ENCODE results near the gene NPTXR. TPM values are rescaled to one million over a fixed set of nuclear protein-coding genes. Genes with fewer than 3 reads are reported as not detected.

Gene NPTXR
- total and polyA plus RNA-seq, 4 donors = 0.05 to 0.45 (median 0.16) TPM

DNA sequence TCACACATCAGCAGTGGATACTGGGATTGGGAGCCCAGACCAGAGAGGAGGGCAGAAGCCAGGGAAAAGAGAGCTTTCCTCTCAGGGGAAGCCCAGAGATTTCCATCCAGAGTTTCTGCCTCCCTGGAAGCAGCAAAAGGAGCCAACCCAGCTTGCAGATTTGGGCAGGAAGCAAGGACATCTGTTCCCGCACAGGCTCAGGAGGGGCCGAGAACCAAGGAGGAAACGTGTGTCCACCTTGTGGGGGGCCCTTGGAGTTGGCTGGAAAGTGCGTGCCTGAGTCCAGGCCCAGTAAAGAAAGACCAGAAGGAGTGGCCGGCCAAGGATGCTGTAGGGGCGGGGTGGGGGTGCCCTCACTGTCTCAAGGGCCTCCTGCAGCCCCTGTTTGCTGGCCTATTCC lies 6.0 kb upstream of the NPTXR start:
- H3K36me3 ChIP-seq (ENCODE audit: control insufficient read depth in 4 of 4, insufficient read depth in 3 of 4, low read depth in 1 of 4, low read length in 3 of 4) = no peaks in the 10 kb centered on the region
- TF ChIP-seq RAD21 (IDR thresholded peaks at IDR 0.05) (no peak), JUND (IDR thresholded peaks at IDR 0.05) (no peak), EGR1 (IDR thresholded peaks at IDR 0.05; ENCODE audit: low read depth in 2 of 2) (no peak)
- TF ChIP-seq, protein P1, sequence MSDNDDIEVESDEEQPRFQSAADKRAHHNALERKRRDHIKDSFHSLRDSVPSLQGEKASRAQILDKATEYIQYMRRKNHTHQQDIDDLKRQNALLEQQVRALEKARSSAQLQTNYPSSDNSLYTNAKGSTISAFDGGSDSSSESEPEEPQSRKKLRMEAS (IDR thresholded peaks at IDR 0.05) = no peak
- TF ChIP-seq, protein P2, sequence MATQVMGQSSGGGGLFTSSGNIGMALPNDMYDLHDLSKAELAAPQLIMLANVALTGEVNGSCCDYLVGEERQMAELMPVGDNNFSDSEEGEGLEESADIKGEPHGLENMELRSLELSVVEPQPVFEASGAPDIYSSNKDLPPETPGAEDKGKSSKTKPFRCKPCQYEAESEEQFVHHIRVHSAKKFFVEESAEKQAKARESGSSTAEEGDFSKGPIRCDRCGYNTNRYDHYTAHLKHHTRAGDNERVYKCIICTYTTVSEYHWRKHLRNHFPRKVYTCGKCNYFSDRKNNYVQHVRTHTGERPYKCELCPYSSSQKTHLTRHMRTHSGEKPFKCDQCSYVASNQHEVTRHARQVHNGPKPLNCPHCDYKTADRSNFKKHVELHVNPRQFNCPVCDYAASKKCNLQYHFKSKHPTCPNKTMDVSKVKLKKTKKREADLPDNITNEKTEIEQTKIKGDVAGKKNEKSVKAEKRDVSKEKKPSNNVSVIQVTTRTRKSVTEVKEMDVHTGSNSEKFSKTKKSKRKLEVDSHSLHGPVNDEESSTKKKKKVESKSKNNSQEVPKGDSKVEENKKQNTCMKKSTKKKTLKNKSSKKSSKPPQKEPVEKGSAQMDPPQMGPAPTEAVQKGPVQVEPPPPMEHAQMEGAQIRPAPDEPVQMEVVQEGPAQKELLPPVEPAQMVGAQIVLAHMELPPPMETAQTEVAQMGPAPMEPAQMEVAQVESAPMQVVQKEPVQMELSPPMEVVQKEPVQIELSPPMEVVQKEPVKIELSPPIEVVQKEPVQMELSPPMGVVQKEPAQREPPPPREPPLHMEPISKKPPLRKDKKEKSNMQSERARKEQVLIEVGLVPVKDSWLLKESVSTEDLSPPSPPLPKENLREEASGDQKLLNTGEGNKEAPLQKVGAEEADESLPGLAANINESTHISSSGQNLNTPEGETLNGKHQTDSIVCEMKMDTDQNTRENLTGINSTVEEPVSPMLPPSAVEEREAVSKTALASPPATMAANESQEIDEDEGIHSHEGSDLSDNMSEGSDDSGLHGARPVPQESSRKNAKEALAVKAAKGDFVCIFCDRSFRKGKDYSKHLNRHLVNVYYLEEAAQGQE (IDR thresholded peaks at IDR 0.05) = no peak
- H3K4me3 ChIP-seq (ENCODE audit: low read depth in 1 of 3, low read length in 3 of 3) = no peak overlapping the region
- H3K27ac ChIP-seq (ENCODE audit: low read depth in 1 of 2, low read length in 2 of 2) = no peak overlapping the region
- WGBS = 78% methylated on average over 6 of the region's 6 CpGs
- no peak for DNase-seq (ENCODE audit: low spot score)
- no peaks in the 10 kb centered on the region for H3K9me3 ChIP-seq (ENCODE audit: control insufficient read depth in 4 of 4, low read length in 3 of 4)
- no peak overlapping the region for H3K9ac ChIP-seq (ENCODE audit: low read depth in 1 of 2, low read length in 2 of 2)
- H3K27me3 ChIP-seq (ENCODE audit: control insufficient read depth in 4 of 4, insufficient read depth in 4 of 4, low read length in 3 of 4) = peaks cover 0 to 3% (median 1%) of the 10 kb centered on the region in 4 donors
- H3K4me1 ChIP-seq (ENCODE audit: control insufficient read depth in 4 of 4, insufficient read depth in 4 of 4, low read length in 3 of 4) = no peaks in the 10 kb centered on the region

DNA sequence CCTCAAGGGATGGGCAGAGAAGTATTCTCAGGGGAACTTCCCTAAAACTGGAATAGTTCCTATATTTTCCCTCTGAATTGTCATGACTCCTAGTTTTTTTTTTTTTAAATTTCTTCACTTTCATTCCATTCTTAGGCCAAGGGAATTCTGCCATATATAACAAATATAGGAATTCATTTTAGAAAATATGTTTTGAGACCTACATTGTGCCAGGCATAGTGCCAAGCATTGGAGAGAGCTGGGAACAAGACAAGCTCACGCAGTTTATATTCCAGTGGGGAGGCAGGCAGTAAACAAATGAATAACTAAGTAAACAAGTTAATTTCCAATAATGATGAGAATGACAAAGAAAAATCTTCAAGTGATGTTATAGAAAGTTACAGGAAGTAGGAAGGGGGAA lies 2.6 kb upstream of the NPTXR start:
- peaks cover 0 to 12% (median 7%) of the 10 kb centered on the region in 4 donors for H3K4me1 ChIP-seq (ENCODE audit: control insufficient read depth in 4 of 4, insufficient read depth in 4 of 4, low read length in 3 of 4)
- H3K36me3 ChIP-seq (ENCODE audit: control insufficient read depth in 4 of 4, insufficient read depth in 3 of 4, low read depth in 1 of 4, low read length in 3 of 4) = no peaks in the 10 kb centered on the region
- TF ChIP-seq RAD21 (IDR thresholded peaks at IDR 0.05) (no peak), RXRA (IDR thresholded peaks at IDR 0.05) (no peak), HNF4G (IDR thresholded peaks at IDR 0.05) (no peak), FOXA1 (IDR thresholded peaks at IDR 0.05) (no peak)
- TF ChIP-seq, protein P1 (IDR thresholded peaks at IDR 0.05) = no peak
- DNase-seq (ENCODE audit: low spot score) = no peak
- peaks cover 0 to 7% (median 3%) of the 10 kb centered on the region in 4 donors for H3K27me3 ChIP-seq (ENCODE audit: control insufficient read depth in 4 of 4, insufficient read depth in 4 of 4, low read length in 3 of 4)
- 89% methylated on average over 1 of the region's 1 CpG for WGBS
- H3K9me3 ChIP-seq (ENCODE audit: control insufficient read depth in 4 of 4, low read length in 3 of 4) = no peaks in the 10 kb centered on the region
- H3K4me3 ChIP-seq (ENCODE audit: low read depth in 1 of 3, low read length in 3 of 3) = no peak overlapping the region
- H3K27ac ChIP-seq (ENCODE audit: low read depth in 1 of 2, low read length in 2 of 2) = no peak overlapping the region
- H3K9ac ChIP-seq (ENCODE audit: low read depth in 1 of 2, low read length in 2 of 2) = no peak overlapping the region

DNA sequence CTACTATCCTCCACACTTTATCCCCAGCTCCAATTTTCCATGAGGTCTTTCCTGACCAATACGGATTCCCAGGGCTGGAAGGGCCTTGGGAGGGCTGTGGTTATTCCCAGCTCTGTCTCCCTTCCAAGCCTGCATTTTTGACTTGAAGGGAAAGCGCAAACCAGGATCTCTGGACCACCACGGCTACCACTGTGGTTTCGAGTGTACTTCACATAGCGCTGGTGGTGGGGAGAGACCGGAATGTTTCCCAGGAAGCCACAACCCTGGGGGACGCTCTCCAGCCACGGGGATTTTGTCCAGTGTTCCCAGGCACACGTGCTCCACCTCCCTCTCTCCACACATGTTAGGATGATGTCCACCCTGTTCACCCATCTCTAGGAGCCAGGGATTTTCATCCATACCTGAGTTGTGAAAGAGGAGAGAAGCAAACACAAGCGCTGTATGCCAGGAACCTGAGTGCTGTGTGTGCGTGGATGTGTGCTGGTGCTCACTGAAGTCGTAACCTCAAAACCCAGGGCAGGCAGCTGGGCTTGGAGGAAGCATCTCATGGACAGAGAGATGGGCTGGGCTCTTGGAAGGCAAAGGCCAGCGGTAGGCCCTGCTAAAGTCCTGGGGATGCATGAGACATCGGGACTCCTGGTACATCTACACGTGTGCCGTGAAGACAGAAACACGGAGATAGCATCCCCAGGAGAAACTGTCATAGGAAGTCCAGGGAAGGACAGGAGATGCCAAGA lies 1.3 kb upstream of the NPTXR start:
- H3K36me3 ChIP-seq (ENCODE audit: control insufficient read depth in 4 of 4, insufficient read depth in 3 of 4, low read depth in 1 of 4, low read length in 3 of 4) = no peaks in the 10 kb centered on the region
- no peak for DNase-seq (ENCODE audit: low spot score)
- H3K27ac ChIP-seq (ENCODE audit: low read depth in 1 of 2, low read length in 2 of 2) = no peak overlapping the region
- no peak overlapping the region for H3K4me3 ChIP-seq (ENCODE audit: low read depth in 1 of 3, low read length in 3 of 3)
- peaks cover 0 to 12% (median 7%) of the 10 kb centered on the region in 4 donors for H3K4me1 ChIP-seq (ENCODE audit: control insufficient read depth in 4 of 4, insufficient read depth in 4 of 4, low read length in 3 of 4)
- no peak overlapping the region for H3K9ac ChIP-seq (ENCODE audit: low read depth in 1 of 2, low read length in 2 of 2)
- no peaks in the 10 kb centered on the region for H3K9me3 ChIP-seq (ENCODE audit: control insufficient read depth in 4 of 4, low read length in 3 of 4)
- no peak for TF ChIP-seq TAF1 (conservative IDR thresholded peaks at IDR 0.05)
- no peak for TF ChIP-seq NR2F2 (IDR thresholded peaks at IDR 0.05)
- TF ChIP-seq RXRA (IDR thresholded peaks at IDR 0.05) = no peak
- TF ChIP-seq, protein P3, sequence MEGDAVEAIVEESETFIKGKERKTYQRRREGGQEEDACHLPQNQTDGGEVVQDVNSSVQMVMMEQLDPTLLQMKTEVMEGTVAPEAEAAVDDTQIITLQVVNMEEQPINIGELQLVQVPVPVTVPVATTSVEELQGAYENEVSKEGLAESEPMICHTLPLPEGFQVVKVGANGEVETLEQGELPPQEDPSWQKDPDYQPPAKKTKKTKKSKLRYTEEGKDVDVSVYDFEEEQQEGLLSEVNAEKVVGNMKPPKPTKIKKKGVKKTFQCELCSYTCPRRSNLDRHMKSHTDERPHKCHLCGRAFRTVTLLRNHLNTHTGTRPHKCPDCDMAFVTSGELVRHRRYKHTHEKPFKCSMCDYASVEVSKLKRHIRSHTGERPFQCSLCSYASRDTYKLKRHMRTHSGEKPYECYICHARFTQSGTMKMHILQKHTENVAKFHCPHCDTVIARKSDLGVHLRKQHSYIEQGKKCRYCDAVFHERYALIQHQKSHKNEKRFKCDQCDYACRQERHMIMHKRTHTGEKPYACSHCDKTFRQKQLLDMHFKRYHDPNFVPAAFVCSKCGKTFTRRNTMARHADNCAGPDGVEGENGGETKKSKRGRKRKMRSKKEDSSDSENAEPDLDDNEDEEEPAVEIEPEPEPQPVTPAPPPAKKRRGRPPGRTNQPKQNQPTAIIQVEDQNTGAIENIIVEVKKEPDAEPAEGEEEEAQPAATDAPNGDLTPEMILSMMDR (IDR thresholded peaks at IDR 0.05; ENCODE audit: low read depth, low read length, missing input control) = no peak
- no peak for TF ChIP-seq HNF4A (conservative IDR thresholded peaks at IDR 0.05)
- TF ChIP-seq FOXA1 (IDR thresholded peaks at IDR 0.05) = no peak
- TF ChIP-seq RAD21 (IDR thresholded peaks at IDR 0.05) = no peak
- WGBS = 55% methylated on average over 17 of the region's 17 CpGs
- H3K27me3 ChIP-seq (ENCODE audit: control insufficient read depth in 4 of 4, insufficient read depth in 4 of 4, low read length in 3 of 4) = peaks cover 0 to 8% (median 1%) of the 10 kb centered on the region in 4 donors

Measured in liver (tissue), 9 donors.